Measurements from ENCODE around the gene GPC6.

Gene GPC6

DNA sequence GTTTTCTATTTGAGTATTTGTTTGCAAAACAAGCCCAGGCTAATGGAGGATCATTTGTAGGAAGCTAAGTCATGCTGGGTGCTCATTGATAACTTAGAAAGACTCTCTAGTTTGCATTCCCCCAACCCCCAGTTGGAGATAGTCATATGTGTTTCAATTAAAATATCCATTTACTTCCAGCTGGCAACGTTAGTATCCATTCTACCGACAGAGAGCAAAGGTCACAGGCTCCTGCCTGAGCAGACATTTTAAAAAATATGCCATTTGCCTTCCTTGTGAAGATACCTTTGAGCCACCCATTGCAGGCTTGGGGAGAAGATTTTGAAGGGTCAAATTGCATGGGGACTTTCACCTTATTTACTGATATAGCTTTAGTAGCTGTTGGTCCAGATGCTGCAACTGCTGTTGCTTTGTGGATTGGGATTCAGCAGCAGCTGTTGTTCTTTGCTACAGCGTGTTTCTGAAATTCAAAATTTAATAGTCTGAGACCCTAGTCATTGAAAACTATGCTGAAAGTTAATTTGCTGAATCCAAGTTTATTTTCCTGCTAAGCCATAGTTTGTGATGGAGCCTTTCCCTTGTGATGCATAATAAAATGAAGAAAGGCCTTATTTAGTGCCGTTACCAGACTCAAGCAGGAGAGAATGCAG, 335.1 kb downstream of the GPC6 start:
- Histone ChIP-seq H3K27ac (ENCODE audit: low read depth, low read length, severe bottlenecking) (no peak overlapping the region), H3K4me3 (ENCODE audit: extremely low read depth, insufficient read depth, low read length, poor library complexity, severe bottlenecking) (no peak overlapping the region), H3K4me1 (ENCODE audit: control insufficient read depth, insufficient read depth, low read length, poor library complexity, severe bottlenecking) (no peaks in the 10 kb centered on the region), H3K9me3 (ENCODE audit: control insufficient read depth, low read length) (no peaks in the 10 kb centered on the region), H3K36me3 (ENCODE audit: control insufficient read depth, insufficient read depth, low read length) (no peaks in the 10 kb centered on the region)
- WGBS, 2 experiments (ENCODE audit: insufficient coverage in 2 of 2), result 79% methylated on average over 2 of the region's 4 CpGs; no CpG with 5 or more reads in 1 of the 2 experiments

DNA sequence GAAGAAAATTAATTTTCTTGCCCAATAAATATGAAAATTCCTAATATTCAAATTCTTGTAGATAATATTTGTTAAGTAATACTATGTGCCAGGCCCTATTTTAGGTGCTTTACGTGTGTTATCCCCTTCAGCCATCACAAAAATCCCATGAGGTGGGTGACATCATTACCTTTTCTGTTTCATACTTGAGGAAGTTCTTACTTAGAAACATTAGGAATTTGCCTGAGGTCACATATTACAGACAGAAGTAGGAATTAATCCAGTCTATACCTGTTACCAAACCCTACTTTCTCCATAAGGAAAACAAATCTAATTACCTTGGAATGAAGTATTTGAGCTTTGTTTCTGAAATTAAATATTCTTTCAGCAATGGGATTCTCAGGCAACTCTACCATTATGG, 336.1 kb downstream of the GPC6 start:
- no CpG with 5 or more reads among the region's 1 CpG for WGBS, 2 experiments (ENCODE audit: insufficient coverage in 2 of 2)
- H3K4me1 ChIP-seq (ENCODE audit: control insufficient read depth, insufficient read depth, low read length, poor library complexity, severe bottlenecking), result no peaks in the 10 kb centered on the region
- no peaks in the 10 kb centered on the region for H3K36me3 ChIP-seq (ENCODE audit: control insufficient read depth, insufficient read depth, low read length)
- no peaks in the 10 kb centered on the region for H3K9me3 ChIP-seq (ENCODE audit: control insufficient read depth, low read length)
- no peak overlapping the region for H3K27ac ChIP-seq (ENCODE audit: low read depth, low read length, severe bottlenecking)
- no peak overlapping the region for H3K4me3 ChIP-seq (ENCODE audit: extremely low read depth, insufficient read depth, low read length, poor library complexity, severe bottlenecking)

DNA sequence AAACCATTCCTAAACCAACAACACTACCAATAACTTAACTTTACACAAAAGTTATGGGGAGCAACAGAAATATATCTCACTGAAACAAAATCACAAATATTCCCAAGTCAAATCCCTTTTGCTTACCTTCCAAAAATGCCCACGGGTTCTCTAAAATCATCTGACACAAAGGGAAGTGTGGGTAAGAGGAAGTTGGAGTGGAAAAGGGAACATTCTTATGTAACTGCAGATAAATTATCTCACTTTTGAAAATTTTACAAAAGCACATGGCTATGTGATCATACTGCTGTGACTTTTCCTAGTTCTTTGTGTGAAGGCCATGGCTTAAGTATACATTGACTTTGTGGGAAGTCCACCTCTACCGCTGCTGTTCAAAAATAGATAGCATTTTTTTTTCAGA, 350.5 kb downstream of the GPC6 start:
- Histone ChIP-seq H3K36me3 (ENCODE audit: control insufficient read depth, insufficient read depth, low read length) (no peaks in the 10 kb centered on the region), H3K27ac (ENCODE audit: low read depth, low read length, severe bottlenecking) (no peak overlapping the region), H3K4me1 (ENCODE audit: control insufficient read depth, insufficient read depth, low read length, poor library complexity, severe bottlenecking) (no peaks in the 10 kb centered on the region), H3K4me3 (ENCODE audit: extremely low read depth, insufficient read depth, low read length, poor library complexity, severe bottlenecking) (no peak overlapping the region), H3K9me3 (ENCODE audit: control insufficient read depth, low read length) (no peaks in the 10 kb centered on the region)
- WGBS, 2 experiments (ENCODE audit: insufficient coverage in 2 of 2), result 83% methylated on average over 1 of the region's 2 CpGs; no CpG with 5 or more reads in 1 of the 2 experiments

DNA sequence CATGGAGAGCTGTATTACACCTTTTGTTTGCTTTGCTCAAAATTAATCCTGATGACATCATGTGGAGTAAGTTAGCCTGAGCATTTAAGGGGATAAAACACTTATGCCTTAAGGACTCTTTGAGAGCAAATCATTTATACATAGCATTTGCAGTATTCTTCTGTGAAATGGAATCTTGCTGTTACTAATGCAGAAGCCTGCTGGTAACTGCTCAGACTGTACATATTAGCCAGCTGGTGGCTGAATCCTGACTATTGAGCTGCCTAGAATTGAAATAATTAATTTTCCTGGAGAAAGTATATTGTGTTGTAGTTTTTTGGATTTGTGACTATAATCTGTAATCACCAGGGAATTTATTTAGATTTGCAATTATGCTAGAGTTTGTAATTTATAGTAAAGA, 363.2 kb downstream of the GPC6 start:
- Histone ChIP-seq H3K36me3 (ENCODE audit: control insufficient read depth, insufficient read depth, low read length) (no peaks in the 10 kb centered on the region), H3K9me3 (ENCODE audit: control insufficient read depth, low read length) (no peaks in the 10 kb centered on the region), H3K4me3 (ENCODE audit: extremely low read depth, insufficient read depth, low read length, poor library complexity, severe bottlenecking) (no peak overlapping the region), H3K27ac (ENCODE audit: low read depth, low read length, severe bottlenecking) (no peak overlapping the region), H3K4me1 (ENCODE audit: control insufficient read depth, insufficient read depth, low read length, poor library complexity, severe bottlenecking) (no peaks in the 10 kb centered on the region)

DNA sequence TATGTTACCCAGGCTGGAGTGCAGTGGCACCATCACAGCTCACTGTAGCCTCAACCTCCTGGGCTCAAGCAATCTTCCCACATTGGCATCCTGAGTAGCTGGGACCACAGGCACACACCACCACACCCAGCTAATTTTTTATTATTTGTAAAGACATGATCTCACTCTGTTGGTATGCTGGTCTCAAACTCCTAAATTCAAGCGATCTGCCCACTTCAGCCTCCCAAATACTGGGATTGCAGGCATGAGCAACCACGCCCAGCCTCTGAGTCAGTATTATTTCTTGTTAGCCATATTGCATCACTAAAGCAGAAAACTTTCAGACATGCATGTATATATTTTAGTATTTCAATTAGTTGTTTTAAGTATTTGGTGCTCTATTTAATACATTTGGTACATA, 376.4 kb downstream of the GPC6 start:
- Histone ChIP-seq H3K27ac (ENCODE audit: low read depth, low read length, severe bottlenecking) (no peak overlapping the region), H3K9me3 (ENCODE audit: control insufficient read depth, low read length) (no peaks in the 10 kb centered on the region), H3K36me3 (ENCODE audit: control insufficient read depth, insufficient read depth, low read length) (no peaks in the 10 kb centered on the region), H3K4me3 (ENCODE audit: extremely low read depth, insufficient read depth, low read length, poor library complexity, severe bottlenecking) (no peak overlapping the region), H3K4me1 (ENCODE audit: control insufficient read depth, insufficient read depth, low read length, poor library complexity, severe bottlenecking) (no peaks in the 10 kb centered on the region)
- WGBS, 2 experiments (ENCODE audit: insufficient coverage in 2 of 2), result 60% methylated on average over 1 of the region's 2 CpGs

DNA sequence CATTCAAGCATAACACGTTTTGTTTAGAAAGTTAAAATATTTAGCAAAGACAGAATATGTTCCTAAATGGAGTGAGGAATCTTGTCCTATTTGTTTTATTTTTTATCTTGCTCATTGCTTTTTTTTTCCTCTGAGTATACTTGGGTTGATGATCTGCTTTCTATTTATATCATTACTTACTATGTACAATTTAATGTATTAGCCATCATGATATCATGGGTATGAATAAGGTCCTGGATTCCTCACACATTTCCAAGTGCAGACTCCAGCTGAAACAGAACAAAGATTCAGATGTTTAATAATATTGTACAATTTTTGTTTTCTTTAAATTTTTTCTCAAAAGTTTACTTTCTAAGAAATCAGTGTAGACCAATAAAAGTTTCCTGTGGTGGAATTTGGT, 388.2 kb downstream of the GPC6 start:
- Histone ChIP-seq H3K4me1 (ENCODE audit: control insufficient read depth, insufficient read depth, low read length, poor library complexity, severe bottlenecking) (no peaks in the 10 kb centered on the region), H3K36me3 (ENCODE audit: control insufficient read depth, insufficient read depth, low read length) (no peaks in the 10 kb centered on the region), H3K9me3 (ENCODE audit: control insufficient read depth, low read length) (no peaks in the 10 kb centered on the region), H3K4me3 (ENCODE audit: extremely low read depth, insufficient read depth, low read length, poor library complexity, severe bottlenecking) (no peak overlapping the region), H3K27ac (ENCODE audit: low read depth, low read length, severe bottlenecking) (no peak overlapping the region)
- no CpG with 5 or more reads among the region's 1 CpG for WGBS, 2 experiments (ENCODE audit: insufficient coverage in 2 of 2)

DNA sequence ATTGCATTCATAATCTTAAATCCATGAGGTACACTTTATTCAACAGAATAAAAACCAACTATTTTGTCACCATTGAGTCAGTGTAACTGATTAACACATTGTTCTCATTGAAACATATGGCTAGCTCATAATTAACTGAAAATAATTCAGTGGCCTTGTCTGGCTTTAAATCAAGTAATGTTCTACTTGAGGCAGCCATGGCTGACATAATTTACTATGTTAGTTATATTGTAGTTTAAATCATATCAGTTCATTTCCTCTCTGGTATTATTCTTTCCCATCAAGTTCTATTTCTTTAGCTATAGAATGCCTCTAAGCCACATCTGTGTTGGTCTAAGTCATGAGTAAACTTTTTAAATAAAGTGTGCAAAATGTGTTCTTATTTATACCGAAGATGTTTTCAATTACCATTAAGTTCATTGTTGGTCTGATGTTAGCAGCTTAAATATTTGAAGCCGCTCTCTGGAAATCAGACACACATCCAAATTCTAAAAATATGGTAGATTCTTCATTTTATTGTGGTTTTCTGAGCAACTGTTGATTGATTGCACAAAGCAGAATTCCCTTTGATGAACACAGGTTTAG, 393.7 kb downstream of the GPC6 start:
- WGBS, 2 experiments (ENCODE audit: insufficient coverage in 2 of 2), result no CpG with 5 or more reads among the region's 2 CpGs
- Histone ChIP-seq H3K4me3 (ENCODE audit: extremely low read depth, insufficient read depth, low read length, poor library complexity, severe bottlenecking) (no peak overlapping the region), H3K27ac (ENCODE audit: low read depth, low read length, severe bottlenecking) (no peak overlapping the region), H3K4me1 (ENCODE audit: control insufficient read depth, insufficient read depth, low read length, poor library complexity, severe bottlenecking) (no peaks in the 10 kb centered on the region), H3K36me3 (ENCODE audit: control insufficient read depth, insufficient read depth, low read length) (no peaks in the 10 kb centered on the region), H3K9me3 (ENCODE audit: control insufficient read depth, low read length) (no peaks in the 10 kb centered on the region)

DNA sequence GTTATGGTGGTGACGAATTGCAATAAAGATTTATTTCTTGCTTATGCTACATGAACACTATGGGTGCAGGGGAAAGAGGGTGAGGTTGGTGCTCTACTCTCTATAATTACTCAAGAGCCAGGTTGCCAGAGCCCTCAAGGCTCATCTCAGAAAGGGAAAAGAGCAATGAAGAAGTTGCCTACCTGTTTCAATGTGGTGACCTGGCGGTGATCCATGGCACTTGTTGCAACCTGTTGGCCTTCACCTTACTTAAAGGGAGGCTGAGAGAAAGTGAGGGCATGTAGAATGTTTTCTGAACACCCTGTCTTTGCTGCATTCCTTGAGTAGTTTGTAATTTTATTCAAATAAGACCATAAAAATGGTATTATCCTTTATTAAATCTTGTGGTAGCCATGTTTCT, 394.4 kb downstream of the GPC6 start:
- Histone ChIP-seq H3K4me3 (ENCODE audit: extremely low read depth, insufficient read depth, low read length, poor library complexity, severe bottlenecking) (no peak overlapping the region), H3K36me3 (ENCODE audit: control insufficient read depth, insufficient read depth, low read length) (no peaks in the 10 kb centered on the region), H3K27ac (ENCODE audit: low read depth, low read length, severe bottlenecking) (no peak overlapping the region), H3K9me3 (ENCODE audit: control insufficient read depth, low read length) (no peaks in the 10 kb centered on the region), H3K4me1 (ENCODE audit: control insufficient read depth, insufficient read depth, low read length, poor library complexity, severe bottlenecking) (no peaks in the 10 kb centered on the region)
- 80 to 92% methylated on average over 1 of the region's 2 CpGs for WGBS, 2 experiments (ENCODE audit: insufficient coverage in 2 of 2)

DNA sequence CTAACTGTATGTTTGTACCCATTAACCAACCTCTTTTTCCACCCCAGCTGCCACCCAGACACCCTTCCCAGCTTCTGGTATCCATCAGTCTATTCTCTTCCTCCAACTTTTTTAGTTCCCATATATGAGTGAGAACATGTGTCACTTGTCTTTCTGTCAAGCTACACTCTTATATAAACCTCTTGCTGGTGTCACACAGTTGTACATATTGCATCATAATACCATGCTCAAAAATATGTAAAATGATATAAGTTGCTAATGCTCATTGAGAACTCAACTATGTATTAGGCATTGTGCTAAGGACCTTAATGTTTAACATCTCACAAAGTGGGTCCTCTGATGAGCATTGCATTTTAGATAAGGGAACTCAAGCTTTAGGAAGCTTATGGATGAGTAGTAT, 395.4 kb downstream of the GPC6 start:
- H3K9me3 ChIP-seq (ENCODE audit: control insufficient read depth, low read length), result no peaks in the 10 kb centered on the region
- no peaks in the 10 kb centered on the region for H3K36me3 ChIP-seq (ENCODE audit: control insufficient read depth, insufficient read depth, low read length)
- no peak overlapping the region for H3K4me3 ChIP-seq (ENCODE audit: extremely low read depth, insufficient read depth, low read length, poor library complexity, severe bottlenecking)
- no peak overlapping the region for H3K27ac ChIP-seq (ENCODE audit: low read depth, low read length, severe bottlenecking)
- H3K4me1 ChIP-seq (ENCODE audit: control insufficient read depth, insufficient read depth, low read length, poor library complexity, severe bottlenecking), result no peaks in the 10 kb centered on the region

DNA sequence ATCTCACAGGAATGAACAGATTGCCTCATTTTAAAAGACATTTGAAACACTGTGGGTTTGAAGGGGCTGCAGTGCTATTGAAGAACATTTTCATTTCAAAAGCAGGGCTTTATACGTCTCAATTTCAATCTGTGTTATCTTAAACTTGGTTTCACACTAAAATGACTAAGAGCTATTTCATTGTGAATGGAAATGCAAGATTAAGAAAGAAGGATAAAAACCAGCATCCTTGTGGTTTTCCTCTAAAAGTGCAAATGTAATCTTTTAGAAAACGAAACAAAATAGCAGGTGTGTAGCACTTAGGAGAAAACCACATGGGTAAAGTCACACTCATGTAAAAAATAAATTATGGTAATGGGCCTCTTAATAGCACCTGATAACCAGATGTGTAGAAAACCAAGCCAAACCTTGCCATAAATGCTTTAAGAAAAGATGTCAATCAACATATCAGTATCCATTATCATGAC, 397.7 kb downstream of the GPC6 start:
- Histone ChIP-seq H3K9me3 (ENCODE audit: control insufficient read depth, low read length) (no peaks in the 10 kb centered on the region), H3K27ac (ENCODE audit: low read depth, low read length, severe bottlenecking) (no peak overlapping the region), H3K4me3 (ENCODE audit: extremely low read depth, insufficient read depth, low read length, poor library complexity, severe bottlenecking) (no peak overlapping the region), H3K4me1 (ENCODE audit: control insufficient read depth, insufficient read depth, low read length, poor library complexity, severe bottlenecking) (no peaks in the 10 kb centered on the region), H3K36me3 (ENCODE audit: control insufficient read depth, insufficient read depth, low read length) (no peaks in the 10 kb centered on the region)
- 40% methylated on average over 1 of the region's 2 CpGs; no CpG with 5 or more reads in 1 of the 2 experiments for WGBS, 2 experiments (ENCODE audit: insufficient coverage in 2 of 2)

DNA sequence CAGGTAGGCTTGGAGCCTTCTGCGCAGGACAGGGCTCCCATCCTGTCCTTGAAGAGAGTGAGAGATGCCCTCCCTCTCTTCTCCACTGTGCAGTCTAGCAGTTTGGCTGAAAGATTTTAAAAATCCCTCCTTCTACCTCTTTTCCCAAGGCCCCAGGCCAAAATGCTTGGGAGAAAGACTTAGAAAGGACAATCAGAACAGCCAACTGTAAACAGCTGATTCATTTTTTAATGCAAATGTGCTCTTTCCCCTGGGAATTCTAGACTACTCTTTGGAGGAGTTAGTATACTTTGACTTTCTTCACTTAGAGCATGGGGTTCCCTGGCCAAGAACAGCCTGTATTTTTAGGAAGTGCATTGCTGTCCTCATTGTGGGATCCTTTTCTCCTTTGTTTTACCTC, 398.9 kb downstream of the GPC6 start:
- H3K9me3 ChIP-seq (ENCODE audit: control insufficient read depth, low read length), result no peaks in the 10 kb centered on the region
- WGBS, 2 experiments (ENCODE audit: insufficient coverage in 2 of 2), result no CpG with 5 or more reads among the region's 1 CpG
- no peak overlapping the region for H3K4me3 ChIP-seq (ENCODE audit: extremely low read depth, insufficient read depth, low read length, poor library complexity, severe bottlenecking)
- H3K36me3 ChIP-seq (ENCODE audit: control insufficient read depth, insufficient read depth, low read length), result no peaks in the 10 kb centered on the region
- no peak overlapping the region for H3K27ac ChIP-seq (ENCODE audit: low read depth, low read length, severe bottlenecking)
- H3K4me1 ChIP-seq (ENCODE audit: control insufficient read depth, insufficient read depth, low read length, poor library complexity, severe bottlenecking), result no peaks in the 10 kb centered on the region
